GM18907 (cell line): ENCODE results near the gene LMNA.
"Not testable (repeated sequence)": the region's sequence is repeated elsewhere in the genome, so short reads cannot be mapped to it uniquely, and the experiment has no call there.

Experiments
- ATAC-seq: cut with Tn5 transposase; IDR thresholded peaks from one replicate; pipeline ENCODE4 v1.9.1; 2021; ENCODE audit warnings: mild to moderate bottlenecking, moderate library complexity; ENCODE audit not compliant: unreplicated experiment

The LMNA gene

DNA sequence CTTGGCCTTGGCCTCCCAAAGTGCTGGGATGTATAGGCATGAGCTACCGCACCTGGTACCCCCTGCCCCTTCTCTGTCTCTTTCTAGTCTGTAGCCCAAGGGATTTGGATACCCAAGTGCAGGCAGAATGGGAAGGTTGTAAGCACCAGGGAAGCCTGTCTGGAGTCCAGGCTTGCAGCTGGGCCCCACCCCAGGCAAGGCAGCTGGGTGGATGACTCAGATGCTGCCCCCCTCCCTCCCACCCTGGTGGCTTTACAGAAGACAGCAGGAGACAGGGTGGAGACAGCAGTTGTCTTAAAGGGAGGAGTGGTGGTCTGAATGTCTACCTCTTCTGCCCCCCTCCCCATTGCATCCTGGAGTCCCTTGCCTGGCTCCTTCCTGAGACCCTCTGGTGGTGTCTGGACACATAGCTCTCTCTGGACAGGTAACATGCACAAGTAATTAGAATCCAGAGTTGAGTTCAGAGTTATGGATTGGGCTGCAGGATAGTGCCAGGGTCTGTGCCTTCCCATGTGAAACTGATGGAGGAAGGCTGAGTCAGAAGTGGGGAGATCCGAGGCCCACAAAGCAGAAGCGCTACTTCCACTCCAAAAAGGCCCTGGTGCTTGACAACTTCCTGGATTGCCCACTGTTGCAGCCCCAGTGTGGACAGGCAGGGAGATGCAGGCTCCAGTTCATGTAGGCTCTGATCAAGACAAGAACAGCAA lies 5.1 kb downstream of the LMNA start:
- no peak for ATAC-seq

DNA sequence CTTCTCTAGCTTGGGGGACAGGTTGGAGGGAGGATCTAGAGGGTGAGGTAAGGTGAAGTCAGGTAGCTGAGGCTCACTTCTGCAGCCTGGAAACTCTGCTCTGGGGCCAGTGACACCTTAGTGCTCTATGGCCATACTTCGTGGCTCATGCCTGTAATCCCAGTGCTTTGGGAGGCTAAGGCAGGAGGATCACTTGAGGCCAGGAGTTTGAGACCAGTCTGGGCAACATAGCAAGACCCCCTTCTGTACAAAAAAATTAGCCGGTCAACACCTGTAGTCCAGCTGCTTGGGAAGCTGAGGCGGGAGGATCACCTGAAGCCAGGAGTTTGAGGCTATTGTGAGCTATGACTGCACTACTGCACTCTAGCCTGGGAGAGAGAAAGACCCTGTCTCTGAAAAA lies 5.8 kb downstream of the LMNA start:
- ATAC-seq: no peak

DNA sequence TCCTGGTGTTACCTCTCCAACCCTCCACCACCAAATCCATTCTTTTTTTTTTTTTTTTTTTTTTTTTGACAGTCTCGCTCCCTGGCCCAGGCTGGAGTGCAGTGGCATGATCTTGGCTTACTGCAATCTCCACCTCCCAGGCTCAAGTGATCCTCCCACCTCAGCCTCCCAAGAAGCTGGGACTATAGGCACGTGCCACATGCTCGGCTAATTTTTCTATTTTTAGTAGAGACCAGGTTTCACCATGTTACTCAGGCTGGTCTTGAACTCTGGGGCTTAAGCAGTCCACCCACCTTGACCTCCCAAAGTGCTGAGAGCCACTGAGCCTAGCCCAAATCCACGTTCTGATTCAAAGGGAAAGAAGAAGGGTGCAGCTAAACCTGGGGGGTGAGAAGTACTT lies 6.5 kb downstream of the LMNA start:
- ATAC-seq: not testable (repeated sequence)

DNA sequence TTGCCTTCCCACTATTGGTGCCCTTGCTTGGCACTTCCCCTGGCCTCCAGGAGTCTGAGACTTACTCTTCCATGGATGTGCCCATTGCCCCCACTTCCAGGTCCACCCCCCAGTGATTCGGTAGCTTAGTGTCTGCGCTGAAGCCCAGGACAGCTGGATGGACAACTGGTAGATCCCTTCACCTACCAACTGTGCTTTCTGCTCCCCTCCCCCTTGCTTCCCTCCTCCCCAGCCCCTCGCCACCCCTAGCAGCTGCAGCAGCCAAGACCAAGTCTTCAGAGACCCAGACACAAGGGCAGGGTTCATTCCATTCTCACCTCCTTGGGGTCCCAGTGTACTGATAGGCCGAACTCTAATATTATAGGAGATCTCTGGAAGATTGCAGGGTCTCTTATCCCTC lies 6.9 kb downstream of the LMNA start:
- ATAC-seq: no peak

DNA sequence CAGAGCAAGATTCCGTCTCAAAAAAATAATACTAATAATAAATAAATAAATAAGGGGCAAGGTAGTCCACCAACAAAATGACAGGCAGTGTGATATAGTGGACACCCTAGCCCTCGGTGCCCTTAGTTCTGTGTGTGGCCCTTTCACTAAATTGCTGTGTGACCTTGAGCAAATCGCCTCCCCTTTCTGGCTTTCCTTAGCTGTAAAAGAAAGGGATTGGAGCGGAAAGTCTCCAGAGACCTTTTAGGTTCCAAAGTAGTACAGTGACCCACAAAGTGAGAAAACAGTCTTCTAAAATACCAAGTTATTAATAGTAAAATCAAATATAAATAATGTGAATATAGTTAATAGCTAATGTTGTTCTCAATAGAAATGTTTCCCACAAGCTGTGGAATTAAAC lies 7.6 kb downstream of the LMNA start:
- ATAC-seq: no peak

DNA sequence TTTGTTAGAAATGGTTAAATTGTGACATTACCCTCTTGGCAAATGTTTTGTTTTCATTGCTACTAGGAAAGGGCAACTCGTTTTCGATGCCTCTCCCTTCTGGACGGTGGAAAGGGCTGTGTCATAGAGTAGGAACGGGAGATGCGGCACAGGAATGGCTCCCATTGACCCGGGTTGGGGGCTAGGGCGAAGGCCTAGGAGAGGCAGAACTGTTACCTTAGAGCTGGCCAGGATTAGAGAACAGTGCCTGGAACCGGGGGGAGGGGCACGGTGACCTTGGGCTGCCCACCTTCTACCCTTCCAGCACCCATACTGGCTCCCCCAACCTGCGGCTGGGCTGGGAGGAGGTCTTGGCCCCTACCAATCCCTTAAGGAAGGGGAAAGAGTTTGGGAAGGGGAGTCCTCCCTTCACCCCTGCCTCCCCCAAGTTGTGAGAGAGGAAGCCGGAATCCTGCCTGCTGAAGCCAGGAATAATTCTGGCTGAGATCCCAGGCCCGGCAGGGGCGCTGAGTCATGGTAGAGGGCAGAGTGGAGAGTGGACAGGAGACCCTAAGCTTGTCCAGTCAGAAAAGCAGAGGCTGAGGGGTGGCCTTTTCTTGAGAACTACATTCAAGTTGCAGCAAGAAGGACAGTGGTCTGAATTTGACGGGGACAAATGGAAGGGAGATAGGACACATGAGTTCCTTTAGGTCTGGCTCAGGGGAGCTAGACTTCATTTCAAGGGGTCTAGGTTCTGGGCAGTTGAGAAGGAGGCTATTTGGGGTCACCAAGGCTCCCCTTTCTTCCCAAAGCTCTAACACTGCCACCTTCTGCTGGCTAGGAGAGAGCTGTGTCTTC lies 8.2 kb downstream of the LMNA start:
- ATAC-seq: no peak

DNA sequence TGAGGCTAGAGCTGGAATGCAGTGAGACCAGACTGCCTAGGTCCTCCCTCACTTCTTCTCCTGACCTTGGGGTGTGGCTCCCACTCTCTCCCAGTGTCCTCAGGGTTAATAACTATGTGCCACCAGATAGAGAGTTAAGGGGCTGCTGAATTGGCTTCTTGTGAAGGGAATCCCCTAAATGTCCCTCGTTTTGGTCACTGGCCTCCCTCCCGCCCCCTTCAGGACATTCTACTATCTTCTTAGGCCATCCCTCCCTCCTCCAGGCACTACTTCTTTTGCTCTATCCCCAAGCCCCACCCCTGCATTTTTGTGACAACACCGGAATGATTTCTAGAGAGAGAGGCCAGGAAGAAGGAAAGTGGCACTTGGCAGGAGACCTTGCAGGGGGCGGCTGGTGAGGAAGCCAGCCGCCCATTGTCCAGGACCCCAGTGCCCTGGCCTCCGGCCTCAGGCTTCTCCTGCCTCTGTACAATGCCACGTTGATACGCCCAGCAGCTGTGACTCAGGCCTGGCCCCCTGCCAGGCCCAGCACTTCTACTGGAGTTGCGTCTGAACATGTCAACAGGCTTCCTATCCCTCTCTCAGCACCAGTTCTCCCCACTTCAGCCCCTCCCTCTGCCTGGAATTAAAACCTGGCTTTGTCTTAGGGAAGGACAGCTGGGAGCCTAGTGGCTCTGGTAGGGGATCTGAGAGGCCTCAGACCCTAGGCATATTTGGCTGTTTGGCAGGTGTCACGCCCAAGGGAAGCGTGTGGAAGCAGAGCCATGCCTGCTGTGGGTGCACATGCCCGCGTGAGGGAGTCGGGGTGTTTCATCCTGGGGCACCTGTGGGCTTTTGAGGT lies 9.1 kb downstream of the LMNA start:
- no peak for ATAC-seq

DNA sequence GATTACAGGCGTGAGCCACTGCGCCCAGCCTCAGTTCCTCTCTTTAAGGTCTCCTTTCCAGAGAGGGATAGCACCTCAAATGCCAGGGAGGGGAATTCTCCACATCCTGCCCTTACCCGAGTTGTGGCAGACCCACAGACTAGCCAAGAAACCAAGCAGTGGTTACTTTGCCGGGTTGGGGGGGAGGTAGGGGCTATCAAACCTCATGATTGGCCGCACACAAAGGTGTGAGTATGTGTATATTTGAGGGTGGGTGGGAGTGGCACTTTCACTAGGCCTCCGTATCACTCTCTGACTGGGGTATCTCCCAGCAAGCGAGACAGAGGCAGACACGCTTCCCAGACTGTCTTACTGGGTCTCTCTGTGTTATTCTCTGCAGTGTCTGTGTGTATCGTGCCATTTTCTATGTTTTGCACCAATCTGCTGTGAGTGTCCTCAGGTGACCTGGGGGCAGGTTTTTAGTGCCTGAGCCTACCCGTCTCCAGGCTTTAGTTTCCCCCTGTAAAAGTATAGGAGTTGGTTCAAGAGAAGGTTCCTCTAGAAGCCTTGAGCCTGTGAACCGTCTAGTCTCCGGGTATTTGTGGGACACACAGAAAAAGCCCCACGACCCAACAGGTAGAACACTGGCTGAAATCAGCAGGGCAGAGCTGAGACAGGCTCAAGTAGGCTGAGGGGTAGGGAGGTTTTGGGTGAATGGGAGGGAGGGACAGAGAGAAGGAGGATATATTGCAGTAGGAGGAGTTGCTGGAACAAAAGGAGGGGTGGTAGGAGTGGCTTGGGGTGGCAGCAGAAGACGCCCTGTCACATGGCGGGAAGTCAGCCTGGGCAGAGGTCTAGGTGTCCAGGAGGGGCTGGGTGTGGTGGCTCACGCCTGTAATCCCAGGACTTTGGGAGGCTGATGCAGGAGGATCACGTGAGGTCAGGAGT lies 10.3 kb downstream of the LMNA start:
- no peak for ATAC-seq

DNA sequence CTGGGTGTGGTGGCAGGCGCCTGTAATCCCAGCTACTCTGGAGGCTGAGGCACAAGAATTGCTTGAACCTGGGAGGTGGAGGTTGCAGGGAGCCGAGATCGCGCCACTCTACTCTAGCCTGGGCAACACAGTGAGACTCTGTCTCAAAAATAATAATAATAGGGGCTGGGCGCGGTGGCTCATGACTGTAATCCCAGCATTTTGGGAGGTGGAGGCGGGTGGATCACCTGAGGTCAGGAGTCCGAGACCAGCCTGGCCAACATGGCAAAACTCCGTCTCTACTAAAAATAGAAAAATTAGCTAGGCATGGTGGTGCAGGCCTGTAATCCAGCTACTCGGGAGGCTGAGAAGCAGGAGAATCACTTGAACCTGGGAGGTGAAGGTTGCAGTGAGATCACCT lies 11.0 kb downstream of the LMNA start:
- not testable (repeated sequence) for ATAC-seq

DNA sequence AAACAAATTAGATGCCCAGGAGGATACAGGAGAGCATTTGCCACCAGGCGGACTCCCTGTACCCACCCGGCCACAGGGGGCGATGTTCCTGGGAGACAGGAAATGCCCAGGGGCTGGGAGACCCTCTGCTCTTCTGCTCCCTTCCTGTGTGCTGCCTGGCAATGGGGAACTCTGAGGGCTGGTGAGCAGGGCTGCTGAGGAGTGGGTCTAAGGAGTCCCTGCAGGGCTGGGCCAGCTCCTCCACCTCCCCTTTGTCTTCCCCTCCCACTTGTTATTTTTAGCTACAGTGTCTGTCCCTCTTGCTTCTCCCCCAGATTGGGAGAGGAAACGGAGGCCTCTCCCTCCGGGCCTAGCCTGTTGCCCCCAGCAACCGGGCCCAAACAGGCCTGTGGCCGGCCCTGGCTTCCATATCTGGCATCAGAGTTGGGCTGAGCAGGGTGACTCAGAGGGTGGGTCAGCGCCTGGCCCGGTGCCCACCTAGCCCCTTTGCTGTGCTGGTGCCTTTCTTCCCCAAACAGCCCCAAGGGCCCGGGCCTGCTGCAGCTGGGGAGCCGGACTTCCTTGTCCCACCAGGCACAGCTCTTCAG lies 11.6 kb downstream of the LMNA start:
- ATAC-seq: peak; percentile 33

DNA sequence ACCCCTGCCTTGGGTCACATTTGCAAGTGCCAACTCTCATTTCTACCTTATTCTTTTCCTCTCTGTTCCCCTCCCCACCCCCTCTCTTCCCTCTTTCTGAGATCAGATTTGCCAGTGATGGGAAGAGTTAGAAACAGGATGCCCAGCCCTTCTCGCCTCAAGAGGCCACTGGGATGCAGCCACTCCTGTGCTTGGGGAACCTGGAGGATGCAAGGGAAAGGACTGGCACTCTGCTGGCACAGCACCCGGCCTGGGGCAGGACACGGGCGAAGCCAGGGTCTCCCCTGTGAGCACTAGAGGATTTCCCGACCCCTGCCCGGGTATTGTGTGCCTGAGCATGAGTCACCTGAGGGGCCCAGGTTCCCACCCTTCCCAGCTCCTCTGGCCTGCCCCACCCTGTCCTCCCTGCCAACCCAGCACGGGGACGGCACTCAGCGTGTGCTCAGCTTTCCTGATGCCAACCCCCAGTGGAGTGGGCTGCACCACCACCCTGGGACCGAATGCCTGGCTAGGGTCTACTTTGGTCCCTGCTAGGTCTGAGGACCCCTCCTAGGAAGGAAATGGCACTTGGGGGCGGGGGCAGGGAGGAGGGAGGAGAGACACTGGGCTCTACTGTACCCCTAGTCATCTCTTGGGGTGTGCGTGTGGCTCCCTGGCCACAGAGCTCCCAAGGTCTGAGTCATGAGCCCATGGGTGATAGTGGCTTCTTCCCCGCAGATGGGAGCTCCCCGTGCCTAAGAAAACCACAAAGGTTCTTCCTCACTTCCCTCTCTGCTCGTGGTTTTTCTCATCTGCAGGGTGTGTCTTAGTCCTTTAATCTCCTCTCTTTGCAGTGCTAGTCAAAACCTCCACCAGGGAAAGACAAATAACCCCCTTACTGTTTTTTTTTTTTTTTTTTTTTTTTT lies 12.4 kb downstream of the LMNA start:
- ATAC-seq: peak; percentile 54

DNA sequence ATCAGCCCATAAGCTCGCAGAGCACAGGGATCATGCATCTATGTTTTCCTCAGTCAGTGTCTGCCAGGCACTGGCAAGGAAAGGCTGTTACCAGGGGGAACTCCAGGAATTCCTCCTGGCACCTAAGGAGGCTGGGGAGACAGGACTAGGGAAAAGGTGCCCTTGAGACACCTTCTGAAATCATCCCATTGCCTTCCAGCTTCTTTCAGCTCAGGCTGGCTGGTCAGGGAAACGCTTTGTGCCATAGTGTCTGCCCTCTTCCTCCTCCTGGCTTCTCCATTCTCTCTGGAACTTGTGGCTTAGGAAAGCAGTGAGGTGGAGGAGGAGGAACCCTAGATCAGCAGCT lies 13.8 kb downstream of the LMNA start:
- no peak for ATAC-seq

DNA sequence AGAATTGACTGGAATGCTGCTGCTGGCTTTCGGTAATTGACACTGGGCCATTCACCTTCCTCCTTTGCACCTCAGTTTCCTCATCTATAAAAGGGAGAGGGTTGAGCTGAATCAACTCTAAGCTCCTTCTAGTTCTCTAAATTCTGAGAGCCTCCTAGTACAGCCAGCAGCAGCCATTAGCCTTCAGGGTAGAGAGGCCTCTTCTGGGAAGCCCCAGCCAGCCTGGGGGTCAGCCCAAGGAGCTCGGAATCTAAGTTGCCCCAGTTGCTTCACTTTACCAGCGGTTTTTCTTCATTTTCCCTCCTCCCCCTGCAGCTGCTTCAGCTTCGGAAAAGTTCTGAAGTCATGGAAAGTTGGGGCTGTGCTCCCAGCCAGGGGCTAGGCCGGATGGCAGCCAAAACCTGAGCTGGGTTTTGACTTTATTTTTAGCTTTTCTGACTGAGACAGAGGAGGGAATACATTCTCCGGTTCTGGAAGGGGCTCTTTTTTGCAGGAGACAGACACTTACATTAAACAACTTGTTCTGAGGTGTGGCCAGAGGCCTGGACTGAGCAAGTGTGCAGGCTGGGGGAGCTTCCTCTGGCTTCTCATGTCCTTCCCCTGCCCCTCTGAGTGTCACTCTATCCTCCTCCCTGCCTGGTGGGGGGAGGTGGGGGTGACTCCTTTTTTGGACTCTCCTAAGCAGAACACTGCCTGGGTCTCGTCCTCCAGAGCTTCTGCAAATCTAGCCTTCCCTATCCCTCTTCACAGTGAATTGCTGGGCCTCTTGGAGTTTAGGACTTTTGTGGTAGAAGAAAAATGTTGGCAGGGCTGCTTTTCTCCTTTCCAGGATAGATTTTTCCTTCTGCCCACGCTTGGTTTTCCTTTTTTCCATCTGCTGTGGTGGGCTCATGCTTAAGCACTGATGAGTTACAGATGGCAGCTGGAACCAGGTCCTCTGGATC lies 14.4 kb downstream of the LMNA start:
- no peak for ATAC-seq

DNA sequence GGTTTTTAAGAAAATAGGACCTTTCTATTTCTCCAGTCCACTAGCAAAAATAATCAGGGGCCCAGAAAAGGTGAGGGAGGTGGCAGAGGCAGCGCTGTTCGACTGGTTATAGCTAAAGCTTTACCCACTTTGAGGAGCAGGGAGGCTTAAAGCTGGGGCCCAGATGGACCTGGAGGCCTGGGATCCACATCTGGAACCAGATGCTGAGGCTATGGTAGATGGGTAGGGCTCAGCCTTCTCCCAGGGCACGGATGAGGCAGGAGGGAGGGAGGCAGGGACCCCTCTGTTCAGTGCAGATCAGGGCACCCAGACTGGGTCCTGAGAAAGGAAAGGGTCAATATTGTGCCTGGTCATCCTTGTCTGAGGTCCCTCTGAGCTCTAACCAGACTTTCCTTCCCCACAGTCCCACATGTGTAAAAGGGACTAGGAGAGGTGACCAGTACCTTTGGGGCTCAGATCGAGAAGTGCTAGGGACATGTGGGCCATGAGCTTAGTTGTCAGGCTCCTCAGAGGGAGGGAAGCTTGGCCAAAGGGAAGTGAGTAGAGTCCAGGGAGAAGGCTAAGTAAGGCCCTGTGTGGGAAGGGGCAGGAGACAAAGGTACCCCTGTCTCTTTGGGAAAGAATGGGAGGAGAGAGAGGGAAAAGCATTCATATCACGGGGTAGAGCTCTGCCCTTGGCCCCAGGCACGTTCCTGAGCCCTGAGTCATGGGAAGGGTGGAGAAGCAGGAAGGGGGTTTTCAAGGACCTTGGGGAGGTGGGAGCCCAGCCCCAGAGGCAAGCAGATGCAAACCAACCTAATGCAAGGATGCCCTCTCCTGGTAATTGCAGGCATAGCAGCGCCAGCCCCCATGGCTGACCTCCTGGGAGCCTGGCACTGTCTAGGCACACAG lies 15.4 kb downstream of the LMNA start:
- ATAC-seq: no peak

DNA sequence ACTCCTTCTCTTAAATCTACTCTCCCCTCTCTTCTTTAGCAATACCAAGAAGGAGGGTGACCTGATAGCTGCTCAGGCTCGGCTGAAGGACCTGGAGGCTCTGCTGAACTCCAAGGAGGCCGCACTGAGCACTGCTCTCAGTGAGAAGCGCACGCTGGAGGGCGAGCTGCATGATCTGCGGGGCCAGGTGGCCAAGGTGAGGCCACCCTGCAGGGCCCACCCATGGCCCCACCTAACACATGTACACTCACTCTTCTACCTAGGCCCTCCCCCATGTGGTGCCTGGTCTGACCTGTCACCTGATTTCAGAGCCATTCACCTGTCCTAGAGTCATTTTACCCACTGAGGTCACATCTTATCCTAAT lies 16.0 kb downstream of the LMNA start:
- ATAC-seq: no peak

DNA sequence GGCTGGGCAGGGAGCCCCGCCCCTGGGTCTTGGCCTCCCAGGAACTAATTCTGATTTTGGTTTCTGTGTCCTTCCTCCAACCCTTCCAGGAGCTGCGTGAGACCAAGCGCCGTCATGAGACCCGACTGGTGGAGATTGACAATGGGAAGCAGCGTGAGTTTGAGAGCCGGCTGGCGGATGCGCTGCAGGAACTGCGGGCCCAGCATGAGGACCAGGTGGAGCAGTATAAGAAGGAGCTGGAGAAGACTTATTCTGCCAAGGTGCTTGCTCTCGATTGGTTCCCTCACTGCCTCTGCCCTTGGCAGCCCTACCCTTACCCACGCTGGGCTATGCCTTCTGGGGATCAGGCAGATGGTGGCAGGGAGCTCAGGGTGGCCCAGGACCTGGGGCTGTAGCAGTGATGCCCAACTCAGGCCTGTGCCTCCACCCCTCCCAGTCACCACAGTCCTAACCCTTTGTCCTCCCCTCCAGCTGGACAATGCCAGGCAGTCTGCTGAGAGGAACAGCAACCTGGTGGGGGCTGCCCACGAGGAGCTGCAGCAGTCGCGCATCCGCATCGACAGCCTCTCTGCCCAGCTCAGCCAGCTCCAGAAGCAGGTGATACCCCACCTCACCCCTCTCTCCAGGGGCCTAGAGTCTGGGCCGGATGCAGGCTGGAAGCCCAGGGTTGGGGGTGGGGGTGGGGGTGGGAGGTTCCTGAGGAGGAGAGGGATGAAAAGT lies 20.4 kb downstream of the LMNA start:
- no peak for ATAC-seq
